GM23338 (cell line): ENCODE results near the gene FAM89B. TPM values are rescaled to one million over a fixed set of nuclear protein-coding genes. Genes with fewer than 3 reads are reported as not detected.

Source experiments
- ATAC-seq: fragments of 200-7000 bp; cut with Tn5 transposase; 3 replicates; pipeline ENCODE4 v1.9.1; 2020
- DNase-seq: peaks from one replicate; pipeline ENCODE4 v3.0.0-alpha.2; 2015; ENCODE audit warnings: low spot score
- H2AFZ ChIP-seq: fragments of 200-600 bp; sonication (generic); 2 replicates; pipeline ENCODE4 v1.8.0; 2016; ENCODE audit warnings: antibody characterized with exemption, mild to moderate bottlenecking, moderate library complexity
- H3F3A ChIP-seq: fragments of 200-600 bp; sonication (generic); replicated peaks from 2 replicates; pipeline ENCODE4 v1.8.0; 2017; ENCODE audit warnings: antibody characterized with exemption, mixed run types, low read depth
- H3K27ac ChIP-seq: fragments of 200-600 bp; sonication (generic); 2 replicates; pipeline ENCODE4 v1.6.1; 2016; ENCODE audit warnings: low read depth
- H3K27me3 ChIP-seq: fragments of 200-600 bp; sonication (generic); 2 replicates; pipeline ENCODE4 v1.8.0; 2016; ENCODE audit warnings: mild to moderate bottlenecking, mixed run types, moderate library complexity; ENCODE audit not compliant: insufficient read depth
- H3K36me3 ChIP-seq: fragments of 200-600 bp; sonication (generic); 2 replicates; pipeline ENCODE4 v1.8.0; 2016; ENCODE audit warnings: mild to moderate bottlenecking; ENCODE audit not compliant: insufficient read depth
- H3K4me1 ChIP-seq: fragments of 200-600 bp; sonication (generic); 2 replicates; pipeline ENCODE4 v1.8.0; 2016; ENCODE audit warnings: mild to moderate bottlenecking, moderate library complexity; ENCODE audit not compliant: insufficient read depth
- H3K4me2 ChIP-seq: fragments of 200-600 bp; sonication (generic); 2 replicates; pipeline ENCODE4 v1.7.1; 2017; ENCODE audit warnings: mixed run types
- H3K4me3 ChIP-seq: fragments of 200-600 bp; sonication (generic); 2 replicates; pipeline ENCODE4 v1.6.1; 2016; ENCODE audit warnings: mixed run types
- H3K79me2 ChIP-seq: fragments of 200-600 bp; sonication (generic); replicated peaks from 2 replicates; pipeline ENCODE4 v1.8.0; 2017; ENCODE audit warnings: mild to moderate bottlenecking; ENCODE audit not compliant: insufficient read depth
- H3K9me2 ChIP-seq: fragments of 200-600 bp; sonication (generic); 2 replicates; pipeline ENCODE4 v1.8.0; 2017; ENCODE audit not compliant: insufficient read depth
- H4K20me1 ChIP-seq: fragments of 200-600 bp; sonication (generic); replicated peaks from 2 replicates; pipeline ENCODE4 v1.8.0; 2017; ENCODE audit warnings: mild to moderate bottlenecking; ENCODE audit not compliant: insufficient read depth
- H3K27ac Mint-ChIP-seq: 2 replicates; pipeline ENCODE4 v1.8.0; 2020; ENCODE audit warnings: inconsistent platforms, mild to moderate bottlenecking, moderate library complexity, mixed read lengths
- H3K27me3 Mint-ChIP-seq: 3 replicates; pipeline ENCODE4 v1.8.0; 2022; ENCODE audit warnings: low read depth, mild to moderate bottlenecking, moderate library complexity, mixed read lengths, inconsistent platforms; ENCODE audit not compliant: insufficient read depth, poor library complexity
- H3K36me3 Mint-ChIP-seq: 3 replicates; pipeline ENCODE4 v1.8.0; 2021; ENCODE audit warnings: low read depth, mild to moderate bottlenecking, inconsistent platforms, moderate library complexity, mixed read lengths
- H3K4me1 Mint-ChIP-seq: 3 replicates; pipeline ENCODE4 v1.8.0; 2020; ENCODE audit warnings: mild to moderate bottlenecking, inconsistent platforms, mixed read lengths
- H3K4me3 Mint-ChIP-seq: 3 replicates; pipeline ENCODE4 v1.8.0; 2021; ENCODE audit warnings: moderate library complexity, mild to moderate bottlenecking, inconsistent platforms, mixed read lengths
- H3K9me3 Mint-ChIP-seq: 3 replicates; pipeline ENCODE4 v1.8.0; 2020; ENCODE audit warnings: moderate library complexity, mild to moderate bottlenecking, inconsistent platforms, mixed read lengths
- CREB1 ChIP-seq: fragments of 250-450 bp; sonication (Bioruptor Pico); IDR thresholded peaks from 2 replicates; pipeline ENCODE4 v1.5.0; 2020; ENCODE audit warnings: low read depth, mild to moderate bottlenecking, moderate library complexity
- EZH2 ChIP-seq: fragments of 200-600 bp; sonication (generic); IDR thresholded peaks from one replicate; pipeline ENCODE4 v1.8.0; 2017; ENCODE audit warnings: antibody characterized with exemption, mild to moderate bottlenecking, low read depth; ENCODE audit not compliant: unreplicated experiment
- EZH2phosphoT487 ChIP-seq: fragments of 200-600 bp; sonication (generic); IDR thresholded peaks from one replicate; pipeline ENCODE4 v1.8.1; 2018; ENCODE audit warnings: antibody characterized with exemption; ENCODE audit not compliant: unreplicated experiment
- JUNB ChIP-seq: IDR thresholded peaks from one replicate; pipeline ENCODE4 v1.6.1; 2016; ENCODE audit warnings: antibody characterized with exemption; ENCODE audit not compliant: unreplicated experiment
- NANOG ChIP-seq: IDR thresholded peaks from 2 replicates; pipeline ENCODE4 v1.6.1; 2016; ENCODE audit warnings: antibody characterized with exemption, borderline replicate concordance
- POLR2AphosphoS5 ChIP-seq: IDR thresholded peaks from 2 replicates; pipeline ENCODE4 v1.6.1; 2016; ENCODE audit warnings: antibody characterized with exemption, low read depth
- REST ChIP-seq: IDR thresholded peaks from one replicate; pipeline ENCODE4 v1.6.1; 2018; ENCODE audit warnings: antibody characterized with exemption; ENCODE audit not compliant: unreplicated experiment
- STAT1 ChIP-seq: IDR thresholded peaks from one replicate; pipeline ENCODE4 v1.6.1; 2016; ENCODE audit warnings: antibody characterized with exemption; ENCODE audit not compliant: unreplicated experiment
- ZNF114 ChIP-seq: fragments of 250-450 bp; sonication (Bioruptor Pico); IDR thresholded peaks from 2 replicates; pipeline ENCODE4 v1.5.0; 2020; ENCODE audit warnings: mild to moderate bottlenecking, moderate library complexity
- ZNF331 ChIP-seq: fragments of 250-450 bp; sonication (Bioruptor Pico); IDR thresholded peaks from 2 replicates; pipeline ENCODE4 v1.5.0; 2020; ENCODE audit warnings: low read depth, mild to moderate bottlenecking, moderate library complexity
- polyA plus RNA-seq: library from polyadenylated mRNA; unstranded; fragments of >200 nt; fragmentation: Nextera tagmentation; extraction: Ambion mirVana; gene quantifications from 2 replicates; pipeline ENCODE4 v1.2.1, GENCODE V29; 2016
- total RNA-seq: library from RNA; depleted of rRNA; stranded (reverse); fragments of >200 nt; shearing (Covaris generic); gene quantifications from 2 replicates; pipeline ENCODE4 v1.2.3, GENCODE V29; 2014
- TF ChIP-seq, protein P1 (sequence below), 2 experiments: fragments of 200-600 bp in 1 of 2; sonication (generic) in 1 of 2; conservative IDR thresholded peaks; 2 replicates each; pipeline versions ENCODE4 v1.5.1 to v1.6.1; 2016 to 2017; ENCODE audit warnings: antibody characterized with exemption in 2 of 2, low read depth in 2 of 2, mild to moderate bottlenecking in 2 of 2, moderate library complexity in 1 of 2
- TF ChIP-seq, protein P2 (sequence below): IDR thresholded peaks from 2 replicates; pipeline ENCODE4 v1.6.1; 2016; ENCODE audit warnings: antibody characterized with exemption

Gene FAM89B
- total and polyA plus RNA-seq, 2 experiments from 2014 or later = 13.0 to 18.2 TPM

DNA sequence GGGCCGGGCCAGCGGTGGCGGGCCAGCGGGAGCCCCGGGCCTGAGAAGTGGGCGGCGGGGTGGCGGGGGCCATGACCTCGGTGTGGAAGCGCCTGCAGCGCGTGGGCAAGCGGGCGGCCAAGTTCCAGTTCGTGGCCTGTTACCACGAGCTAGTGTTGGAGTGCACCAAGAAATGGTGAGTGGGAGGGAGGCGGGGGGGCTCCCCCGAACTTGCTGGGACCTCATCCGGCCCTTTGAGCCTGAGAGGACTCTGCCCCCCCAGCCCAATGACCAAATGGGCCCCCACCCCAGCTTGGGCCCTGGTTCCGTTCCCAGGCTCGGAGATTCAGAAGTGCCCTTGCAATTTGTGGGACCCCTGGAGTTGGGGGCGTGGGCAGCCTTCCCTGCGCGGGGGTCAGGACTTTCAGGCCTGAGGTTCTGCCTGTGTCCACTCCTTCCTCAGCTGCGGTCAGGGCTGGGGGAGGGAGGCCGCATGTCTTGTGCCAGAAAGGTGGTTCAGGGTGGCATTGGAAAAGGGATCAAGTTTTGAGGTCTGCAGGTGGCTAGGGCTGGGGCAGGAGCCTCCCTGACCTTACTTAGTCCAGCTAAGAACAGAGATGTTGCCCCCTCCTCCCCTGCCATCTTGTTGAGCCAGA lies 4.0 kb downstream of the FAM89B start:
- Histone ChIP-seq H3K4me3 (peak overlapping the region; percentile 57; the same call in 1 of the 2 replicates), H2AFZ (peak overlapping the region; percentile 85; the same call in 1 of the 2 replicates), H4K20me1 (peaks cover 8% of the 10 kb centered on the region), H3K27ac (no peak overlapping the region), H3K4me1 (peaks cover 16% of the 10 kb centered on the region), H3K27me3 (peaks cover 43% of the 10 kb centered on the region), H3K79me2 (no peaks in the 10 kb centered on the region), H3K4me2 (peak overlapping the region; percentile 82), H3K36me3 (no peaks in the 10 kb centered on the region), H3K9me2 (no peaks in the 10 kb centered on the region), H3F3A (peaks cover 28% of the 10 kb centered on the region)
- peaks cover 9% of the 10 kb centered on the region for H3K36me3 Mint-ChIP-seq
- peaks cover 40% of the 10 kb centered on the region for H3K27me3 Mint-ChIP-seq
- no peaks in the 10 kb centered on the region for H3K9me3 Mint-ChIP-seq
- ATAC-seq = no peak
- peak; percentile 18 for TF ChIP-seq EZH2
- TF ChIP-seq ZNF331 (CRISPR knock-in tag) = no peak
- H3K4me1 Mint-ChIP-seq = peaks cover 37% of the 10 kb centered on the region
- no peak for DNase-seq
- peak overlapping the region; percentile 60 for H3K4me3 Mint-ChIP-seq
- H3K27ac Mint-ChIP-seq = no peak overlapping the region

- H3K4me1 ChIP-seq = peaks cover 11% of the 10 kb centered on the region
- no peaks in the 10 kb centered on the region for H3K79me2 ChIP-seq
- H3K4me3 Mint-ChIP-seq = peak overlapping the region; percentile 60
- peaks cover 29% of the 10 kb centered on the region for H3K4me1 Mint-ChIP-seq
- H3K27me3 ChIP-seq = peaks cover 44% of the 10 kb centered on the region
- H4K20me1 ChIP-seq = peaks cover 4% of the 10 kb centered on the region; the same call in 1 of the 2 replicates
- no peak overlapping the region for H3K27ac Mint-ChIP-seq
- peaks cover 20% of the 10 kb centered on the region for H3F3A ChIP-seq
- no peaks in the 10 kb centered on the region for H3K9me2 ChIP-seq
- H3K9me3 Mint-ChIP-seq = no peaks in the 10 kb centered on the region
- no peaks in the 10 kb centered on the region for H3K36me3 ChIP-seq
- ATAC-seq = no peak
- H2AFZ ChIP-seq = no peak overlapping the region
- no peak overlapping the region for H3K4me3 ChIP-seq
- no peak for DNase-seq
- H3K27me3 Mint-ChIP-seq = peaks cover 41% of the 10 kb centered on the region
- peaks cover 9% of the 10 kb centered on the region for H3K36me3 Mint-ChIP-seq
- no peak overlapping the region for H3K27ac ChIP-seq
- peak overlapping the region; percentile 82; the same call in 1 of the 2 replicates for H3K4me2 ChIP-seq
- TF ChIP-seq, protein P1, sequence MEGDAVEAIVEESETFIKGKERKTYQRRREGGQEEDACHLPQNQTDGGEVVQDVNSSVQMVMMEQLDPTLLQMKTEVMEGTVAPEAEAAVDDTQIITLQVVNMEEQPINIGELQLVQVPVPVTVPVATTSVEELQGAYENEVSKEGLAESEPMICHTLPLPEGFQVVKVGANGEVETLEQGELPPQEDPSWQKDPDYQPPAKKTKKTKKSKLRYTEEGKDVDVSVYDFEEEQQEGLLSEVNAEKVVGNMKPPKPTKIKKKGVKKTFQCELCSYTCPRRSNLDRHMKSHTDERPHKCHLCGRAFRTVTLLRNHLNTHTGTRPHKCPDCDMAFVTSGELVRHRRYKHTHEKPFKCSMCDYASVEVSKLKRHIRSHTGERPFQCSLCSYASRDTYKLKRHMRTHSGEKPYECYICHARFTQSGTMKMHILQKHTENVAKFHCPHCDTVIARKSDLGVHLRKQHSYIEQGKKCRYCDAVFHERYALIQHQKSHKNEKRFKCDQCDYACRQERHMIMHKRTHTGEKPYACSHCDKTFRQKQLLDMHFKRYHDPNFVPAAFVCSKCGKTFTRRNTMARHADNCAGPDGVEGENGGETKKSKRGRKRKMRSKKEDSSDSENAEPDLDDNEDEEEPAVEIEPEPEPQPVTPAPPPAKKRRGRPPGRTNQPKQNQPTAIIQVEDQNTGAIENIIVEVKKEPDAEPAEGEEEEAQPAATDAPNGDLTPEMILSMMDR (conservative IDR thresholded peaks at IDR 0.05; ENCODE audit: low read depth in 2 of 2) = no peak
- TF ChIP-seq ZNF114 (CRISPR knock-in tag) (no peak), NANOG (no peak), EZH2 (no peak), REST (no peak), JUNB (no peak), EZH2phosphoT487 (no peak), POLR2AphosphoS5 (no peak), ZNF331 (CRISPR knock-in tag) (no peak), STAT1 (no peak), CREB1 (no peak)
- TF ChIP-seq, protein P2, sequence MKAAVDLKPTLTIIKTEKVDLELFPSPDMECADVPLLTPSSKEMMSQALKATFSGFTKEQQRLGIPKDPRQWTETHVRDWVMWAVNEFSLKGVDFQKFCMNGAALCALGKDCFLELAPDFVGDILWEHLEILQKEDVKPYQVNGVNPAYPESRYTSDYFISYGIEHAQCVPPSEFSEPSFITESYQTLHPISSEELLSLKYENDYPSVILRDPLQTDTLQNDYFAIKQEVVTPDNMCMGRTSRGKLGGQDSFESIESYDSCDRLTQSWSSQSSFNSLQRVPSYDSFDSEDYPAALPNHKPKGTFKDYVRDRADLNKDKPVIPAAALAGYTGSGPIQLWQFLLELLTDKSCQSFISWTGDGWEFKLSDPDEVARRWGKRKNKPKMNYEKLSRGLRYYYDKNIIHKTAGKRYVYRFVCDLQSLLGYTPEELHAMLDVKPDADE = no peak
These were observed 4.8 kb downstream of the FAM89B start for GRCh38 chr11:65576867-65577755.
